NB4 (cell line): ENCODE measurements around the gene ZBTB9.

Source experiments
- MYC ChIP-seq: IDR thresholded peaks from 2 replicates; pipeline ENCODE4 v1.6.1; 2011; ENCODE audit warnings: low read depth, low read length
- POLR2A ChIP-seq: IDR thresholded peaks from 2 replicates; pipeline ENCODE4 v1.6.1; 2011; ENCODE audit warnings: mild to moderate bottlenecking; ENCODE audit not compliant: insufficient read length; ENCODE audit errors: extremely low read depth
- TF ChIP-seq, protein P1 (sequence below): IDR thresholded peaks from one replicate; pipeline ENCODE4 v1.5.1; 2012; ENCODE audit warnings: low read depth, low read length
- TF ChIP-seq, protein P2 (sequence below): IDR thresholded peaks from 2 replicates; pipeline ENCODE4 v1.6.1; 2011; ENCODE audit warnings: low read depth, low read length

DNA sequence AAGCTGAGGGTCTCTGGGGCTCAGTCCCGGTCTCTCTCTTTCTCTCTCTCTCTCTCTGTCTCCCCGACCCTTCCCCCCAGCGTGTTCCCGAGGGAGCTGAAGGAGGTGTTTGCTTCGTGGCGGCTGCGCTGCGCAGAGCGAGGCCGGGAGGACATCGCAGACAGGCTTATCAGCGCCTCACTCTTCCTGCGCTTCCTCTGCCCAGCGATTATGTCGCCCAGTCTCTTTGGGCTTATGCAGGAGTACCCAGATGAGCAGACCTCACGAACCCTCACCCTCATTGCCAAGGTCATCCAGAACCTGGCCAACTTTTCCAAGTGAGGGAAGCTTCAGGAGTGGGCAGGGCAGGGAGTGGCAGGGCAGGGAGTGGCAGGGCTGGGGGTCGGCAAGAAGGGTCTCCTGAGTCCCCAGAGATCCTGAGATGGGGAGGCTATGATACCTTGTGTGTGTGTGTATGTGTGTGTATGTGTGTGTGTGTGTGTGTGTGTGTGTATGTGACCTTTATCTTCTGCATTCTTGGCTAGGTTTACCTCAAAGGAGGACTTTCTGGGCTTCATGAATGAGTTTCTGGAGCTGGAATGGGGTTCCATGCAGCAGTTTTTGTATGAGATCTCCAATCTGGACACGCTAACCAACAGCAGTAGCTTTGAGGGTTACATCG is 13.6 kb upstream of the ZBTB9 start:
- TF ChIP-seq, protein P1, sequence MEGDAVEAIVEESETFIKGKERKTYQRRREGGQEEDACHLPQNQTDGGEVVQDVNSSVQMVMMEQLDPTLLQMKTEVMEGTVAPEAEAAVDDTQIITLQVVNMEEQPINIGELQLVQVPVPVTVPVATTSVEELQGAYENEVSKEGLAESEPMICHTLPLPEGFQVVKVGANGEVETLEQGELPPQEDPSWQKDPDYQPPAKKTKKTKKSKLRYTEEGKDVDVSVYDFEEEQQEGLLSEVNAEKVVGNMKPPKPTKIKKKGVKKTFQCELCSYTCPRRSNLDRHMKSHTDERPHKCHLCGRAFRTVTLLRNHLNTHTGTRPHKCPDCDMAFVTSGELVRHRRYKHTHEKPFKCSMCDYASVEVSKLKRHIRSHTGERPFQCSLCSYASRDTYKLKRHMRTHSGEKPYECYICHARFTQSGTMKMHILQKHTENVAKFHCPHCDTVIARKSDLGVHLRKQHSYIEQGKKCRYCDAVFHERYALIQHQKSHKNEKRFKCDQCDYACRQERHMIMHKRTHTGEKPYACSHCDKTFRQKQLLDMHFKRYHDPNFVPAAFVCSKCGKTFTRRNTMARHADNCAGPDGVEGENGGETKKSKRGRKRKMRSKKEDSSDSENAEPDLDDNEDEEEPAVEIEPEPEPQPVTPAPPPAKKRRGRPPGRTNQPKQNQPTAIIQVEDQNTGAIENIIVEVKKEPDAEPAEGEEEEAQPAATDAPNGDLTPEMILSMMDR: no peak
- TF ChIP-seq MYC: no peak
- no peak for TF ChIP-seq POLR2A
- TF ChIP-seq, protein P2, sequence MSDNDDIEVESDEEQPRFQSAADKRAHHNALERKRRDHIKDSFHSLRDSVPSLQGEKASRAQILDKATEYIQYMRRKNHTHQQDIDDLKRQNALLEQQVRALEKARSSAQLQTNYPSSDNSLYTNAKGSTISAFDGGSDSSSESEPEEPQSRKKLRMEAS: no peak
